HepG2 (cell line): ENCODE data around the gene ANKRD11. TPM values are rescaled to one million over a fixed set of nuclear protein-coding genes. Genes with fewer than 3 reads are reported as not detected.

ENCODE experiments used
- AGO2 ChIP-seq: fragments of 200-400 bp; formaldehyde crosslinking; optimal IDR thresholded peaks from 2 replicates; pipeline ENCODE3; 2017; ENCODE audit warnings: mild to moderate bottlenecking, low read depth, low read length, moderate library complexity
- ERF ChIP-seq: IDR thresholded peaks from 2 replicates; pipeline ENCODE4 v1.6.1; 2018; ENCODE audit warnings: missing biosample characterization, missing genetic modification reagents
- HES4 ChIP-seq: sonication (generic); formaldehyde crosslinking; IDR thresholded peaks from 2 replicates; pipeline ENCODE4 v1.9.0; 2021; ENCODE audit warnings: mild to moderate bottlenecking, missing genetic modification reagents, borderline replicate concordance
- KDM5A ChIP-seq: fragments of 200-600 bp; sonication (generic); IDR thresholded peaks from 2 replicates; pipeline ENCODE4 v1.7.0; 2018; ENCODE audit warnings: antibody characterized with exemption, mild to moderate bottlenecking, low read length, borderline replicate concordance
- MIER2 ChIP-seq: IDR thresholded peaks from 2 replicates; pipeline ENCODE4 v1.6.1; 2016; ENCODE audit warnings: missing biosample characterization, missing genetic modification reagents
- RBM22 ChIP-seq: fragments of 200-400 bp; formaldehyde crosslinking; optimal IDR thresholded peaks from 2 replicates; pipeline ENCODE3; 2017; ENCODE audit warnings: mild to moderate bottlenecking, low read length, moderate library complexity
- SATB2 ChIP-seq: sonication (generic); formaldehyde crosslinking; IDR thresholded peaks from 2 replicates; pipeline ENCODE4 v1.5.0; 2020; ENCODE audit warnings: missing genetic modification reagents
- SYNCRIP ChIP-seq: fragments of 200-400 bp; formaldehyde crosslinking; IDR thresholded peaks from 2 replicates; pipeline ENCODE4 v1.6.1; 2018; ENCODE audit warnings: mild to moderate bottlenecking, low read depth, low read length; ENCODE audit not compliant: insufficient read depth
- TCF7L2 ChIP-seq: IDR thresholded peaks from 2 replicates; pipeline ENCODE4 v1.6.1; 2011; ENCODE audit warnings: mild to moderate bottlenecking, low read depth, low read length, moderate library complexity
- THAP11 ChIP-seq: IDR thresholded peaks from 2 replicates; pipeline ENCODE4 v1.6.1; 2016; ENCODE audit warnings: missing biosample characterization, missing genetic modification reagents
- ZBTB2 ChIP-seq: sonication (generic); formaldehyde crosslinking; IDR thresholded peaks from 2 replicates; pipeline ENCODE4 v1.8.0; 2022; ENCODE audit warnings: low read depth, missing genetic modification reagents
- ZBTB21 ChIP-seq: sonication (generic); formaldehyde crosslinking; IDR thresholded peaks from 2 replicates; pipeline ENCODE4 v1.4.0; 2020; ENCODE audit warnings: missing genetic modification reagents
- ZBTB4 ChIP-seq: sonication (generic); formaldehyde crosslinking; IDR thresholded peaks from 2 replicates; pipeline ENCODE4 v1.4.0; 2020; ENCODE audit warnings: missing genetic modification reagents, mild to moderate bottlenecking, borderline replicate concordance
- ZFP36L2 ChIP-seq: sonication (generic); formaldehyde crosslinking; IDR thresholded peaks from 2 replicates; pipeline ENCODE4 v1.4.0; 2020; ENCODE audit warnings: missing genetic modification reagents
- ZGPAT ChIP-seq: IDR thresholded peaks from 2 replicates; pipeline ENCODE4 v1.6.1; 2016; ENCODE audit warnings: mild to moderate bottlenecking
- ZMYM2 ChIP-seq: sonication (generic); formaldehyde crosslinking; IDR thresholded peaks from 2 replicates; pipeline ENCODE4 v1.8.0; 2022; ENCODE audit warnings: mild to moderate bottlenecking, missing genetic modification reagents
- ZNF446 ChIP-seq: sonication (generic); formaldehyde crosslinking; IDR thresholded peaks from 2 replicates; pipeline ENCODE4 v1.5.0; 2020; ENCODE audit warnings: mild to moderate bottlenecking, missing genetic modification reagents
- ZNF569 ChIP-seq: sonication (generic); formaldehyde crosslinking; IDR thresholded peaks from 2 replicates; pipeline ENCODE4 v1.5.0; 2020; ENCODE audit warnings: mild to moderate bottlenecking, missing genetic modification reagents, moderate library complexity, borderline replicate concordance
- polyA plus RNA-seq, 8 experiments: library from polyadenylated mRNA; depleted of rRNA in 3 of 8; stranded (reverse) in 7 of 8; unstranded in 1 of 8; fragments of >200 nt; fragmentation: Illumina TruSeq in 4 of 8; extraction: Trizol in 4 of 8; gene quantifications; 2 replicates each; pipeline versions ENCODE4 v1.2.1 to v1.2.3, GENCODE V29; 2011 to 2016; ENCODE audit warnings: low read depth in 4 of 8, missing spikeins in 1 of 8, mixed read lengths in 1 of 8; ENCODE audit not compliant: insufficient read depth in 1 of 8
- total RNA-seq, 5 experiments: library from RNA; depleted of rRNA; stranded (reverse); fragments of >200 nt; fragmentation: Illumina TruSeq; extraction: Trizol; gene quantifications; 2 replicates each; pipeline ENCODE4 v1.2.3, GENCODE V29; 2016; ENCODE audit warnings: low read depth in 1 of 5
- TF ChIP-seq, protein P1 (sequence below): sonication (generic); formaldehyde crosslinking; IDR thresholded peaks from 2 replicates; pipeline ENCODE4 v1.4.0; 2020; ENCODE audit warnings: missing genetic modification reagents
- TF ChIP-seq, protein P2 (sequence below): sonication (generic); formaldehyde crosslinking; conservative IDR thresholded peaks from 2 replicates; pipeline ENCODE4 v1.5.0; 2020; ENCODE audit warnings: missing genetic modification reagents
- TF ChIP-seq, protein P3 (sequence below): IDR thresholded peaks from 2 replicates; pipeline ENCODE4 v1.6.1; 2016

Gene ANKRD11
- total and polyA plus RNA-seq, 2 of the 13 experiments (the other 11 are each of a cell fraction or from before 2014, with no cell fraction given), result 21.4 to 38.4 TPM

DNA sequence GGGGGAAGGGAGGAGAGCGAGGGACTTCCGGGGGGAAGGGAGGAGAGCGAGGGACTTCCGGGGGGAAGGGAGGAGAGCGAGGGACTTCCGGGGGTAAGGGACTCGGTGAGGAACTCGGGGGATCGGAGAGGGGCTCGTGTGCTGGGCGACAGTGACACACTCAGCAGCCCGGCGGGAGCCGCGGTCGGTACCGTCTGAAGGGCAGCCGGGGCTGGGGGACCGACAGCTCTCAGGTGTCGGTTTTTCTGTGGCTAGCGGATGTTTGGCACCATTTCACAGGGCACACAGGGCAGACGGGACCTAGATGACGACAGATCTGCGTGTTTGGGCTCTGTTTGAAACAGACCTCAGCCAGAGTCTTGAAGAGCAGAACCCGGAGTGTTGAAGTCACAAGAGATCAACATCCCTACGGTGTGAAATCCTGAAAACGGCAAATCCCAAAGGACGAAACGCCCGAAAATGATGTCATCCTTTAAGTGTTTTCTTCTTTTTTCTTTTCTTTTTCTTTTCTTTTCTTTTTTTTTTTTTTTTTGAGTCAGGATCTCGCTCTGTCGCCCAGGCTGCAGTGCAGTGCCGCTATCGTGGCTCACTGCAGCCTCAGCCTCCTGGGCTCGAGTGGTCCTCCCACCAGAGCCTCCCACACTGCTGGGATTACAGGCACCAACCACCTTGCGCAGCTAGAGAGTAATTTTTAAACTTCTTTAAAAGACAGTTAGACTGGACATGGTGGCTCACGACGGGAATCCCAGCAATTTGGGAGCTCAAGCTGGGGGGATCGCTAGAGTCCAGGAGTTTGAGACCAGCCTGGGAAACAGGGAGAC, 249.0 kb downstream of the ANKRD11 start (continued):
- TF ChIP-seq ZBTB4 (peak; percentile 73; the same call in 1 of the 2 replicates), TCF7L2 (no peak), HES4 (CRISPR knock-in tag) (no peak; the same call in none of the 2 replicates), ZFP36L2 (CRISPR knock-in tag) (no peak), MIER2 (CRISPR knock-in tag) (0 out of 2 replicates have a peak, but pooled peaks have one; percentile 61), ERF (CRISPR knock-in tag) (peak; percentile 93), AGO2 (peak; percentile 58), THAP11 (CRISPR knock-in tag) (peak; percentile 95), SYNCRIP (no peak), KDM5A (peak; percentile 88), SATB2 (CRISPR knock-in tag) (no peak), ZGPAT (CRISPR knock-in tag) (peak; percentile 92), ZNF446 (no peak), ZBTB2 (CRISPR knock-in tag) (peak; percentile 62; the same call in 1 of the 2 replicates), RBM22 (no peak), ZBTB21 (CRISPR knock-in tag) (peak; percentile 25; the same call in 1 of the 2 replicates), ZMYM2 (0 out of 2 replicates have a peak, but pooled peaks have one; percentile 38), ZNF569 (no peak)
- TF ChIP-seq, protein P1, sequence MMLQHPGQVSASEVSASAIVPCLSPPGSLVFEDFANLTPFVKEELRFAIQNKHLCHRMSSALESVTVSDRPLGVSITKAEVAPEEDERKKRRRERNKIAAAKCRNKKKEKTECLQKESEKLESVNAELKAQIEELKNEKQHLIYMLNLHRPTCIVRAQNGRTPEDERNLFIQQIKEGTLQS (CRISPR knock-in tag), result no peak
- TF ChIP-seq, protein P2, sequence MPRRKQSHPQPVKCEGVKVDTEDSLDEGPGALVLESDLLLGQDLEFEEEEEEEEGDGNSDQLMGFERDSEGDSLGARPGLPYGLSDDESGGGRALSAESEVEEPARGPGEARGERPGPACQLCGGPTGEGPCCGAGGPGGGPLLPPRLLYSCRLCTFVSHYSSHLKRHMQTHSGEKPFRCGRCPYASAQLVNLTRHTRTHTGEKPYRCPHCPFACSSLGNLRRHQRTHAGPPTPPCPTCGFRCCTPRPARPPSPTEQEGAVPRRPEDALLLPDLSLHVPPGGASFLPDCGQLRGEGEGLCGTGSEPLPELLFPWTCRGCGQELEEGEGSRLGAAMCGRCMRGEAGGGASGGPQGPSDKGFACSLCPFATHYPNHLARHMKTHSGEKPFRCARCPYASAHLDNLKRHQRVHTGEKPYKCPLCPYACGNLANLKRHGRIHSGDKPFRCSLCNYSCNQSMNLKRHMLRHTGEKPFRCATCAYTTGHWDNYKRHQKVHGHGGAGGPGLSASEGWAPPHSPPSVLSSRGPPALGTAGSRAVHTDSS, result peak; percentile 97
- TF ChIP-seq, protein P3, sequence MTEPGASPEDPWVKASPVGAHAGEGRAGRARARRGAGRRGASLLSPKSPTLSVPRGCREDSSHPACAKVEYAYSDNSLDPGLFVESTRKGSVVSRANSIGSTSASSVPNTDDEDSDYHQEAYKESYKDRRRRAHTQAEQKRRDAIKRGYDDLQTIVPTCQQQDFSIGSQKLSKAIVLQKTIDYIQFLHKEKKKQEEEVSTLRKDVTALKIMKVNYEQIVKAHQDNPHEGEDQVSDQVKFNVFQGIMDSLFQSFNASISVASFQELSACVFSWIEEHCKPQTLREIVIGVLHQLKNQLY (CRISPR knock-in tag), result peak; percentile 23; the same call in 1 of the 2 replicates
